ENCODE measurements around the gene PDSS1. TPM values are rescaled to one million over a fixed set of nuclear protein-coding genes. Genes with fewer than 3 reads are reported as not detected.

The PDSS1 gene
- polyA plus RNA-seq, 1 experiment: 6.1 TPM

DNA sequence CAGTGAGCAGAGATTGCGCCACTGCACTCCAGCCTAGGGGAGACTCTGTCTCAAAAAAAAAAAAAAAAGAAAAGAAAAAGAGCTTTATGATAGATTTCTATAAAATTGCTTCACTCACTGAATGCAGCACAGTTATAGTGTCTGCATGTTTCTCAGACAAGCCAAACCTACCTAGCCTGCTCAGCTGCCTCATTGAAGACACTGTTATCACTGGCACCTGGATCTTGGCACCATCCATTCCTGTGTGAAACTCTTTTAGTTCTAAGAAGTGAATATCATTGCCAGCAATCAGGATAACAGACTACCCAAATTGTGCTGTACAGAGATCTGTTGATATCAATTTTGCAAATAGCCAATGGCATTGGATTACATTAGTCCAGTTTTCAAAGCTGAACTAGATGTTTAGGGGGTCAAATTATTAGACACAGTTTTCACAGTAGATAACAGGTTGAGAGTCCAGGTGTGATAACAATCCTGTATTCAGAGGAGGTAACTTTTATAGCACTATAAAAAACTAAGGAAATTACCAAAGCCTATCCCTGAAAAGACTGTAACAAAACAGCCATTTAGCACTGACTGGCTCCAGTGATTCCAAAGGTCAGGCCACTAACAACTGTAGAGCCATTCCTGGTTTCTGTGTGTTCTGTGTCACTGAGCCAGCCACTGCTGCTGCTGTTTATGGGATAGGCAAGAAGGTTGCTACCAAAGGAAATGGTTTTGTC, 17.1 kb downstream of the PDSS1 start:
- no peak for TF ChIP-seq CTCF (IDR thresholded peaks at IDR 0.05; ENCODE audit: insufficient read depth, low read depth, low read length)
- no peaks in the 10 kb centered on the region for H3K27me3 ChIP-seq (ENCODE audit: control insufficient read depth, insufficient read depth, low read length)
- DNase-seq (ENCODE audit: low read depth): no peak
- ChIA-PET POLR2A (no interaction called here), CTCF (interaction anchor here (1.5 kb wide), 1 partner anchor 167 kb away, joined by 5 read pairs; no protein-coding TSS in a partner anchor)
- H3K36me3 ChIP-seq (ENCODE audit: control insufficient read depth, insufficient read depth, low read length): peaks cover 1% of the 10 kb centered on the region; the same call in 1 of the 2 replicates
- H3K4me3 ChIP-seq (ENCODE audit: low read depth, low read length): no peak overlapping the region

- CTCF ChIA-PET: interaction anchor here (0.9 to 1.5 kb wide), 2 partner anchors 146 to 167 kb away, joined by 5 to 6 read pairs; partner anchors contain the start of gene ABI1
- no peak for TF ChIP-seq CTCF (IDR thresholded peaks at IDR 0.05; ENCODE audit: insufficient read depth, low read depth, low read length)
- POLR2A ChIA-PET: no interaction called here
- Histone ChIP-seq H3K27me3 (ENCODE audit: control insufficient read depth, insufficient read depth, low read length) (no peaks in the 10 kb centered on the region), H3K4me3 (ENCODE audit: low read depth, low read length) (no peak overlapping the region), H3K36me3 (ENCODE audit: control insufficient read depth, insufficient read depth, low read length) (peaks cover 1% of the 10 kb centered on the region; the same call in 1 of the 2 replicates)
- DNase-seq (ENCODE audit: low read depth): no peak
Measured at GRCh38 chr10:26715137-26715487, 17.6 kb downstream of the PDSS1 start.

DNA sequence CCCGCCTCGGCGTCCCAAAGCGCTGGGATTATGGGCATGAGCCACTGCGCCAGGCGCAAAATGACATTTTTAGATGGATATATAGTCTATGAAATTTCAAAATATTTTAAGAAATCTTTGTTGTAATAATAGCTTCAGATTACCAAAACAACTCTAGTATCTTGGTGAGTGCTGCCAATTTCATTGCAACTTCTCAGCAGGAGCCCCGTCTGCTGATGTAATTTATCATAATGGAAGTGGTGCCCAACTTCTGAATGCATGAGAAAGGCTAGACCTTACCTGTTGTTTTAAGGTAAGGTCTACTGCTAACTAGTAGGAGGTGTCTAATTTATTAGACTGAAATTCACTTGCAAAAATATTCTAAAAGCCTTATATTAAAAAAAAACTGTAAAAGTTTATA, 20.0 kb downstream of the PDSS1 start:
- no peak for TF ChIP-seq CTCF (IDR thresholded peaks at IDR 0.05; ENCODE audit: insufficient read depth, low read depth, low read length)
- DNase-seq (ENCODE audit: low read depth): no peak
- H3K4me3 ChIP-seq (ENCODE audit: low read depth, low read length): no peak overlapping the region
- CTCF ChIA-PET: interaction anchor here (1.0 to 2.3 kb wide), 4 partner anchors 9 to 165 kb away, joined by 3 to 14 read pairs (median 4); no protein-coding TSS in a partner anchor
- no peaks in the 10 kb centered on the region for H3K27me3 ChIP-seq (ENCODE audit: control insufficient read depth, insufficient read depth, low read length)
- H3K36me3 ChIP-seq (ENCODE audit: control insufficient read depth, insufficient read depth, low read length): peaks cover 4% of the 10 kb centered on the region
- POLR2A ChIA-PET: no interaction called here

DNA sequence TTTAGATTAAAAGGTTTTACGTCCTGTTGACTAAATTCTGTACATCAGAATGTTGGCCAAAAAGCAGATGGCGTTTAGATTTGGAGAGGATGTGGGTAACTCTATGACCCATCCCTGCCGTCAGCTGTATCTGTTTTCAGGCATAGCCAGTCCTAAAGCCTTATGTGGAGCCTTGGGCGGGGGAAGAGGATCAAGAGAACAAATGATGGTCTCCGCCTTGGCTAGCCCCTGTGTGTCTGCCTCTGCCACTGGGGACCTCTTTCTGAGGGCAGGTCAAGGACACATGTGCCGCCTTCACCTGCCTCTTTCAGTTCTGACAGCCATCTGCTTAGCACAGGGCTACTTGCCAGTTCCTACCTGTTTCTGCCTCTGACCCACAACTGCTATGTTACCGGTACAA, 24.1 kb downstream of the PDSS1 start:
- H3K36me3 ChIP-seq (ENCODE audit: control insufficient read depth, insufficient read depth, low read length): peaks cover 3% of the 10 kb centered on the region
- no peak for TF ChIP-seq CTCF (IDR thresholded peaks at IDR 0.05; ENCODE audit: insufficient read depth, low read depth, low read length)
- DNase-seq (ENCODE audit: low read depth): no peak
- H3K27me3 ChIP-seq (ENCODE audit: control insufficient read depth, insufficient read depth, low read length): no peaks in the 10 kb centered on the region
- ChIA-PET POLR2A (no interaction called here), CTCF (no interaction called here)
- H3K4me3 ChIP-seq (ENCODE audit: low read depth, low read length): no peak overlapping the region

DNA sequence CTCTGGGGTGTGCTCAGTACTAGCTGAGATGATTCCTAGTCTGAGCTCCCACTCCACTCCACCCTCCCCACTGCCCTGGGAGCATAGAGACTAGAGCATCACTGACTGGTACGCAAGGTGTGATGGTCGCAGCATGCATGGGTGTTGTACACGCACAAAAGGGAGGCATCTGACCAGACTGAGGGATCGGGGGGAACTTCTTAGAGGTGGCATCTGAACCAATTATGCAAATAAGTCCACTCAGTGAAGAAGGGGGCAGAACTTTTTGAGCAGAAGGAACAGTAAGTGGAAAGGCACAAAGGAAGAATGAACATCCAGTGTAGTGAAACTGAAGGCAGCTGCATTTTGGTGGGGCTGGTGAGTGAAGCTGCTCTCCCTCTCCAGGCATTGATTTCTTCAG, 25.5 kb downstream of the PDSS1 start:
- CTCF ChIA-PET: interaction anchor here (0.6 to 9.1 kb wide), 4 partner anchors 23 to 164 kb away, joined by 3 to 171 read pairs (median 4); no protein-coding TSS in a partner anchor
- no peak for DNase-seq (ENCODE audit: low read depth)
- Histone ChIP-seq H3K4me3 (ENCODE audit: low read depth, low read length) (no peak overlapping the region), H3K36me3 (ENCODE audit: control insufficient read depth, insufficient read depth, low read length) (peaks cover 3% of the 10 kb centered on the region), H3K27me3 (ENCODE audit: control insufficient read depth, insufficient read depth, low read length) (no peaks in the 10 kb centered on the region)
- POLR2A ChIA-PET: no interaction called here
- no peak for TF ChIP-seq CTCF (IDR thresholded peaks at IDR 0.05; ENCODE audit: insufficient read depth, low read depth, low read length)
